PC-9 (cell line): ENCODE results near the gene PCDHB13. TPM values are rescaled to one million over a fixed set of nuclear protein-coding genes. Genes with fewer than 3 reads are reported as not detected.
"Not testable (repeated sequence)": the region's sequence is repeated elsewhere in the genome, so short reads cannot be mapped to it uniquely, and the experiment has no call there.

Experiments used
- BruUV-seq: library from RNA; stranded (reverse); fragments of 400-500 nt; replicated peaks from 2 replicates; lab custom pipeline; 2021; lab: Mats Ljungman, UMichigan
- CTCF ChIA-PET: fragments of 300-600 bp; sonication (Branson Sonifier 250); formaldehyde crosslinking; loops from one replicate; lab custom pipeline; 2022; ENCODE audit warnings: antibody characterized with exemption; lab: Charles Lee
- POLR2A ChIA-PET: fragments of 300-600 bp; sonication (Branson Sonifier 250); formaldehyde crosslinking; loops from one replicate; lab custom pipeline; 2022; ENCODE audit warnings: antibody characterized with exemption; ENCODE audit not compliant: unreplicated experiment; lab: Charles Lee
- DNase-seq, 2 experiments: peaks; one replicate each; pipeline versions ENCODE4 v3.0.0 to v3.0.0-alpha.2; 2015 to 2022; ENCODE audit warnings: mixed read lengths in 1 of 2
- H2AFZ ChIP-seq: fragments of 200-600 bp; sonication (generic); 2 replicates; pipeline ENCODE4 v1.8.1; 2017; ENCODE audit warnings: antibody characterized with exemption
- H3F3A ChIP-seq: fragments of 200-600 bp; sonication (generic); 2 replicates; pipeline ENCODE4 v1.8.1; 2017; ENCODE audit warnings: antibody characterized with exemption, mild to moderate bottlenecking, low read depth; ENCODE audit not compliant: insufficient read depth
- H3K27ac ChIP-seq: fragments of 200-600 bp; sonication (generic); 2 replicates; pipeline ENCODE4 v1.6.1; 2016; ENCODE audit warnings: mixed run types
- H3K27me3 ChIP-seq: fragments of 200-600 bp; sonication (generic); 2 replicates; pipeline ENCODE4 v1.6.1; 2016; ENCODE audit warnings: low read depth, mixed run types; ENCODE audit not compliant: insufficient read depth
- H3K36me3 ChIP-seq: fragments of 200-600 bp; sonication (generic); 2 replicates; pipeline ENCODE4 v1.6.1; 2016; ENCODE audit warnings: low read depth, mixed run types
- H3K4me1 ChIP-seq: fragments of 200-600 bp; sonication (generic); replicated peaks from 2 replicates; pipeline ENCODE4 v1.6.1; 2016; ENCODE audit warnings: mixed run types; ENCODE audit not compliant: insufficient read depth
- H3K4me2 ChIP-seq: fragments of 200-600 bp; sonication (generic); 2 replicates; pipeline ENCODE4 v1.6.1; 2017; ENCODE audit warnings: mixed run types
- H3K4me3 ChIP-seq: fragments of 200-600 bp; sonication (generic); 2 replicates; pipeline ENCODE4 v1.6.1; 2016; ENCODE audit warnings: mixed run types
- H3K79me2 ChIP-seq: fragments of 200-600 bp; sonication (generic); 2 replicates; pipeline ENCODE4 v1.6.1; 2017; ENCODE audit warnings: low read depth, mixed run types
- H3K9me2 ChIP-seq: fragments of 200-600 bp; sonication (generic); 2 replicates; pipeline ENCODE4 v1.8.1; 2017; ENCODE audit warnings: mild to moderate bottlenecking; ENCODE audit not compliant: insufficient read depth
- H3K9me3 ChIP-seq: fragments of 200-600 bp; sonication (generic); 2 replicates; pipeline ENCODE4 v1.8.1; 2016; ENCODE audit warnings: low read depth; ENCODE audit not compliant: insufficient read depth
- H4K20me1 ChIP-seq: fragments of 200-600 bp; sonication (generic); 2 replicates; pipeline ENCODE4 v1.8.1; 2017; ENCODE audit not compliant: insufficient read depth
- CTCF ChIP-seq: fragments of 200-600 bp; sonication (generic); conservative IDR thresholded peaks from 2 replicates; pipeline ENCODE4 v1.6.1; 2017; ENCODE audit warnings: mixed run types, antibody characterized with exemption, mild to moderate bottlenecking, moderate library complexity
- EZH2 ChIP-seq: fragments of 200-600 bp; sonication (generic); IDR thresholded peaks from 2 replicates; pipeline ENCODE4 v1.8.0; 2017; ENCODE audit warnings: antibody characterized with exemption, low read depth
- intact Hi-C: fragments of 100-400 bp; cut with micrococcal nuclease; formaldehyde crosslinking; loops from one replicate; pipeline ENCODE4 v1.10.0; 2022; ENCODE audit not compliant: unreplicated experiment
- total RNA-seq: library from RNA; stranded (reverse); gene quantifications from 2 replicates; pipeline ENCODE4 v1.2.3, GENCODE V29; 2021

The PCDHB13 gene
- total RNA-seq, 1 experiment from 2014 or later: not detected

- ChIA-PET CTCF (no interaction called here), POLR2A (no interaction called here)
- Histone ChIP-seq H3K4me1 (no peaks in the 10 kb centered on the region), H3F3A (no peaks in the 10 kb centered on the region), H3K9me2 (no peaks in the 10 kb centered on the region), H4K20me1 (no peaks in the 10 kb centered on the region), H3K79me2 (no peaks in the 10 kb centered on the region), H3K4me3 (no peak overlapping the region), H3K36me3 (no peaks in the 10 kb centered on the region), H3K27me3 (no peaks in the 10 kb centered on the region), H3K9me3 (peaks cover 2% of the 10 kb centered on the region; the same call in 1 of the 2 replicates), H3K27ac (no peak overlapping the region), H3K4me2 (no peak overlapping the region), H2AFZ (no peak overlapping the region)
- BruUV-seq: no TSS peak
- no peak for DNase-seq
- intact Hi-C loops: loop anchor here (10.0 kb wide), 1 partner anchor 96 kb away; no protein-coding TSS in a partner anchor
- no peak for TF ChIP-seq EZH2
Measured at GRCh38 chr5:141180313-141180712, 33.4 kb upstream of the PCDHB13 start.

GRCh38 chr5:141182248-141182647 is 31.5 kb upstream of the PCDHB13 start, which contains the start of gene PCDHB16:
PCDHB16 (plus strand) TSS chr5:141182387; CDS start chr5:141182560, 173 bp downstream.
- H3K36me3 ChIP-seq: no peaks in the 10 kb centered on the region
- peak in 1 of 2 experiments; percentile 19 for DNase-seq
- BruUV-seq: no TSS peak
- CTCF ChIA-PET: no interaction called here
- H3K9me3 ChIP-seq: no peaks in the 10 kb centered on the region
- no peak within 1 kb of the TSS for H3K4me3 ChIP-seq
- no peak within 1 kb of the TSS for H3K4me2 ChIP-seq
- no peak within 1 kb of the TSS for H2AFZ ChIP-seq
- no peaks in the 10 kb centered on the region for H3K4me1 ChIP-seq
- intact Hi-C loops: loop anchor here (10.0 kb wide), 1 partner anchor 97 kb away; no protein-coding TSS in a partner anchor
- TF ChIP-seq CTCF: peak; percentile 40; the same call in 1 of the 2 replicates
- TF ChIP-seq EZH2: no peak
- H3K9me2 ChIP-seq: no peaks in the 10 kb centered on the region
- POLR2A ChIA-PET: no interaction called here
- H3K79me2 ChIP-seq: no peaks in the 10 kb centered on the region
- no peak within 1 kb of the TSS for H3K27ac ChIP-seq
- H3K27me3 ChIP-seq: no peaks in the 10 kb centered on the region
- H3F3A ChIP-seq: no peaks in the 10 kb centered on the region
- no peaks in the 10 kb centered on the region for H4K20me1 ChIP-seq

GRCh38 chr5:141184117-141184855 is 29.4 kb upstream of the PCDHB13 start:
- H3K36me3 ChIP-seq, H3K4me2 ChIP-seq, H4K20me1 ChIP-seq, H2AFZ ChIP-seq, BruUV-seq, H3K9me3 ChIP-seq, CTCF ChIA-PET, H3K27me3 ChIP-seq, H3K4me3 ChIP-seq, DNase-seq, H3F3A ChIP-seq, H3K9me2 ChIP-seq, H3K79me2 ChIP-seq, H3K27ac ChIP-seq, H3K4me1 ChIP-seq, POLR2A ChIA-PET: not testable (repeated sequence)
- intact Hi-C loops: loop anchor here (10.0 kb wide), 1 partner anchor 99 kb away; no protein-coding TSS in a partner anchor

GRCh38 chr5:141186897-141187512 is 26.7 kb upstream of the PCDHB13 start, which contains the start of gene PCDHB9:
PCDHB9 (plus strand) TSS chr5:141187161; CDS start chr5:141187319, 158 bp downstream.
- CTCF ChIA-PET: interaction anchor here (0.6 kb wide), 1 partner anchor 1146 kb away, joined by 6 read pairs; no protein-coding TSS in a partner anchor
- intact Hi-C loops: loop anchor here (10.0 kb wide), 1 partner anchor 102 kb away; no protein-coding TSS in a partner anchor
- POLR2A ChIA-PET: no interaction called here
- Histone ChIP-seq H3K79me2 (no peaks in the 10 kb centered on the region), H2AFZ (no peak within 1 kb of the TSS), H3K4me2 (no peak within 1 kb of the TSS), H3K27ac (no peak within 1 kb of the TSS), H3K4me1 (no peaks in the 10 kb centered on the region), H3F3A (no peaks in the 10 kb centered on the region), H3K9me2 (no peaks in the 10 kb centered on the region), H3K27me3 (no peaks in the 10 kb centered on the region), H3K36me3 (no peaks in the 10 kb centered on the region), H3K4me3 (no peak within 1 kb of the TSS), H3K9me3 (no peaks in the 10 kb centered on the region), H4K20me1 (no peaks in the 10 kb centered on the region)
- no TSS peak for BruUV-seq
- DNase-seq: peak in 1 of 2 experiments; percentile 11
- TF ChIP-seq EZH2: no peak
- TF ChIP-seq CTCF: peak; percentile 65

- CTCF ChIA-PET, H3K27me3 ChIP-seq: not testable (repeated sequence)
Measured at GRCh38 chr5:141188682-141189081, 25.0 kb upstream of the PCDHB13 start.

More at GRCh38 chr5:141188682-141189081, 25.0 kb upstream of the PCDHB13 start:
- BruUV-seq, DNase-seq, H3K9me3 ChIP-seq, H3K36me3 ChIP-seq, H3K27ac ChIP-seq, H3K9me2 ChIP-seq, H4K20me1 ChIP-seq, H3K4me3 ChIP-seq, H3K79me2 ChIP-seq, H3F3A ChIP-seq, H3K4me1 ChIP-seq, H2AFZ ChIP-seq, POLR2A ChIA-PET, H3K4me2 ChIP-seq: not testable (repeated sequence)
- intact Hi-C loops: loop anchor here (10.0 kb wide), 1 partner anchor 104 kb away; no protein-coding TSS in a partner anchor
